Neural crest cell (in vitro differentiated cells): ENCODE results near the gene CBLB. TPM values are rescaled to one million over a fixed set of nuclear protein-coding genes. Genes with fewer than 3 reads are reported as not detected.

ENCODE experiments used
- DNase-seq: peaks from one replicate; pipeline ENCODE4 v3.0.0; 2021; ENCODE audit warnings: low read depth, mixed read lengths, low spot score
- H3K27ac Mint-ChIP-seq: one replicate; pipeline ENCODE4 v1.8.0; 2021; ENCODE audit warnings: mild to moderate bottlenecking, mixed read lengths; ENCODE audit not compliant: unreplicated experiment
- H3K27me3 Mint-ChIP-seq: 2 replicates; pipeline ENCODE4 v1.8.0; 2021; ENCODE audit warnings: low read depth, mild to moderate bottlenecking, mixed read lengths
- H3K36me3 Mint-ChIP-seq: 2 replicates; pipeline ENCODE4 v1.8.0; 2021; ENCODE audit warnings: low read depth, mild to moderate bottlenecking, mixed read lengths
- H3K4me1 Mint-ChIP-seq: 2 replicates; pipeline ENCODE4 v1.8.0; 2021; ENCODE audit warnings: mixed read lengths
- H3K4me3 Mint-ChIP-seq: one replicate; pipeline ENCODE4 v1.8.0; 2021; ENCODE audit warnings: mild to moderate bottlenecking, mixed read lengths
- H3K9me3 Mint-ChIP-seq: 2 replicates; pipeline ENCODE4 v1.8.0; 2021; ENCODE audit warnings: mixed read lengths
- total RNA-seq: library from RNA; stranded (reverse); gene quantifications from 2 replicates; pipeline ENCODE4 v1.2.1, GENCODE V29; 2021
- TF ChIP-seq, protein P1 (sequence below): fragments of 200-600 bp; sonication (generic); conservative IDR thresholded peaks from 2 replicates; pipeline ENCODE4 v1.5.0; 2021; ENCODE audit warnings: antibody characterized with exemption, mild to moderate bottlenecking

CBLB gene
- total RNA-seq, 1 donor from 2014 or later, result 32.3 TPM

DNA sequence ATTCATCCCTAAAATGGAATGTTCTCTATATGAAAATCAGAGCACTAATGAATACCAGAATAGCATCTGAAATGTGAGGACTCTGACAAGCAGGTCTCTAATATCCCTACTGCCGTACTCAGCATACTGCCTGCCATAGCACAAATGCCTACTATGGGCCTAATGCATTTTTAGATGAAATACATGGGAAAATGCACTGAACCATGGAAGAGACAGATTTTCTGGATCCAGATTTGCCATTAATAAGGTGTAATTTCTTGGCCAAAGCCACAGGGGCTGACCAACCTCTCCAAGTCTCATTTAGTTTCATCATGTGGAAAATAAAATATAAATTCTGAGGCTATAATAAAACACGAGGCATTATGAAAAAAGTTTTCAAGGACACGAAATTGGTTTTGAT is 123.8 kb downstream of the CBLB start:
- peaks cover 16% of the 10 kb centered on the region for H3K36me3 Mint-ChIP-seq
- no peaks in the 10 kb centered on the region for H3K9me3 Mint-ChIP-seq
- no peak overlapping the region for H3K4me3 Mint-ChIP-seq
- TF ChIP-seq, protein P1, sequence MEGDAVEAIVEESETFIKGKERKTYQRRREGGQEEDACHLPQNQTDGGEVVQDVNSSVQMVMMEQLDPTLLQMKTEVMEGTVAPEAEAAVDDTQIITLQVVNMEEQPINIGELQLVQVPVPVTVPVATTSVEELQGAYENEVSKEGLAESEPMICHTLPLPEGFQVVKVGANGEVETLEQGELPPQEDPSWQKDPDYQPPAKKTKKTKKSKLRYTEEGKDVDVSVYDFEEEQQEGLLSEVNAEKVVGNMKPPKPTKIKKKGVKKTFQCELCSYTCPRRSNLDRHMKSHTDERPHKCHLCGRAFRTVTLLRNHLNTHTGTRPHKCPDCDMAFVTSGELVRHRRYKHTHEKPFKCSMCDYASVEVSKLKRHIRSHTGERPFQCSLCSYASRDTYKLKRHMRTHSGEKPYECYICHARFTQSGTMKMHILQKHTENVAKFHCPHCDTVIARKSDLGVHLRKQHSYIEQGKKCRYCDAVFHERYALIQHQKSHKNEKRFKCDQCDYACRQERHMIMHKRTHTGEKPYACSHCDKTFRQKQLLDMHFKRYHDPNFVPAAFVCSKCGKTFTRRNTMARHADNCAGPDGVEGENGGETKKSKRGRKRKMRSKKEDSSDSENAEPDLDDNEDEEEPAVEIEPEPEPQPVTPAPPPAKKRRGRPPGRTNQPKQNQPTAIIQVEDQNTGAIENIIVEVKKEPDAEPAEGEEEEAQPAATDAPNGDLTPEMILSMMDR, result no peak
- no peak for DNase-seq
- no peaks in the 10 kb centered on the region for H3K27me3 Mint-ChIP-seq
- H3K27ac Mint-ChIP-seq, result no peak overlapping the region
- H3K4me1 Mint-ChIP-seq, result peaks cover 9% of the 10 kb centered on the region

GRCh38 chr3:105744202-105744601 is 124.6 kb downstream of the CBLB start:
- no peaks in the 10 kb centered on the region for H3K9me3 Mint-ChIP-seq
- peaks cover 9% of the 10 kb centered on the region for H3K4me1 Mint-ChIP-seq
- DNase-seq, result no peak
- peaks cover 16% of the 10 kb centered on the region for H3K36me3 Mint-ChIP-seq
- H3K27me3 Mint-ChIP-seq, result no peaks in the 10 kb centered on the region
- TF ChIP-seq, protein P1, result no peak
- no peak overlapping the region for H3K4me3 Mint-ChIP-seq
- no peak overlapping the region for H3K27ac Mint-ChIP-seq

- Mint-ChIP-seq H3K27ac (no peak overlapping the region), H3K36me3 (peaks cover 3% of the 10 kb centered on the region), H3K27me3 (no peaks in the 10 kb centered on the region), H3K4me1 (no peaks in the 10 kb centered on the region), H3K4me3 (no peak overlapping the region), H3K9me3 (no peaks in the 10 kb centered on the region)
- no peak for DNase-seq
- TF ChIP-seq, protein P1, result no peak
These were observed 135.5 kb downstream of the CBLB start for GRCh38 chr3:105733356-105733755.

- Mint-ChIP-seq H3K27ac (no peak overlapping the region), H3K9me3 (peaks cover 11% of the 10 kb centered on the region), H3K4me1 (no peaks in the 10 kb centered on the region), H3K4me3 (no peak overlapping the region), H3K36me3 (peaks cover 19% of the 10 kb centered on the region), H3K27me3 (no peaks in the 10 kb centered on the region)
- TF ChIP-seq, protein P1, result no peak
- DNase-seq, result no peak
These were observed 137.1 kb downstream of the CBLB start for GRCh38 chr3:105731686-105732085.

- TF ChIP-seq, protein P1, result no peak
- peaks cover 20% of the 10 kb centered on the region for H3K36me3 Mint-ChIP-seq
- no peaks in the 10 kb centered on the region for H3K4me1 Mint-ChIP-seq
These were observed 137.9 kb downstream of the CBLB start for GRCh38 chr3:105730801-105731354.

More at GRCh38 chr3:105730801-105731354, 137.9 kb downstream of the CBLB start:
- peaks cover 11% of the 10 kb centered on the region for H3K9me3 Mint-ChIP-seq
- H3K27ac Mint-ChIP-seq, result no peak overlapping the region
- no peaks in the 10 kb centered on the region for H3K27me3 Mint-ChIP-seq
- no peak for DNase-seq
- H3K4me3 Mint-ChIP-seq, result no peak overlapping the region
